ENCODE results near the gene LHFPL2.

LHFPL2 gene

DNA sequence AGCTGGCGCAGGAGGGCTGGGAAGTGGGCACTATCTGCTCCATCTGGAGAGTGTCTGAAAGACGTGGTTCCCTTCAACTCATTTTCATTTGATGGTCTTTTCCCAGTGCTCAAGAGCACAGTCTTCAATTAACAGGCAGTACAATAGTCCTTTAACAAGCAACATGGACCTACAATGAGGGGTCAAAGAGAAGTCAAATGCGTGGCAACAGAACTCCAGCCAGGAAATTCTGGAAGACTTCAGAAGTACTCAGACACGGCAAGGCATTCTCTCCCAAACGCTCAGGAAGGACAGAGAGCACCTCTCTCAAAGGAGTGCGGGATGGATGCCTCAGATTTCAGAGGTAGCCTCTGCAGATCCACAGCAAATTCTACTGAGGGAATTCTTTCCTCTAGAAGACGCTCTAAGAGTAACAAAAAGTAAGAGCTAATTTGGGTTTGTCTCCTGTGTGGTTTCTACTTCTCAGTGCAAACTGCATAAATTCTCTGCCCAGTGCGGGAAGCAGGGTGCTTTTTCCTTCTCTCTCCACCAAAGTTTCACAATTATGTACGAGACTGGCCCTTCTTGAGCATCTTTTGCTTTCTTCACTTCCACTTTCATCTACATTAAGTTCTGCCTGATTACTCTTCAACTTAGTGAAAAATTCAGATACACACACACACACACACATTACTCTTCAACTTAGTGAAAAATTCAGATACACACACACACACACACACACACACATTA lies 56.4 kb downstream of the LHFPL2 start:
- Histone ChIP-seq H3K9me3 (ENCODE audit: low read length) (no peaks in the 10 kb centered on the region), H3K36me3 (ENCODE audit: insufficient read depth, low read length) (no peaks in the 10 kb centered on the region), H2AFZ (ENCODE audit: low read depth, low read length) (no peak overlapping the region), H3K27me3 (ENCODE audit: insufficient read depth, low read length) (no peaks in the 10 kb centered on the region), H3K4me3 (ENCODE audit: low read length) (no peak overlapping the region), H3K4me1 (ENCODE audit: insufficient read depth, low read length) (peaks cover 11% of the 10 kb centered on the region)

DNA sequence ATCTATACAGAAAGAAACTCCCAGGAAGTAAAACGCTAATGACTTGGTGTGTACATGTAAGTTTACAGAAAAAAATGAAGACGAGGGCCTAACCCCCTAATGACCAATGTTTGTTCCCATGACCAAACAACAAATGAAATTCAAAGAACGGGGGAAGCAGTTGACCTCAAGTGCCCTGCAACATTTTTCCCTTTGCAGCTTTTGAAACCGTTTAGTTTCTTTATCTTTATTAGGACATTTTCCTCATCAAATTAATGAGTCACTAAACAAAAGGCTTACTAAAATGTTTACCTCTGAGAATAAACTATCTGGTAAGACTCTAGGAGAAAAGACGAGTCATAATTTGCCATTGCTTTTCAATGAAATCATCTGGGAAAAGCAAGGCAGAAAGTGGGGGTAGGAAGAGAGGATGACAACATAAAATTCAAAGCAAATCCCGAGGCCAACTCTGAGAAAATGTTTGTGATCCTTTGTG lies 57.4 kb downstream of the LHFPL2 start:
- Histone ChIP-seq H3K9me3 (ENCODE audit: low read length) (peaks cover 3% of the 10 kb centered on the region), H3K4me1 (ENCODE audit: insufficient read depth, low read length) (peaks cover 11% of the 10 kb centered on the region), H3K4me3 (ENCODE audit: low read length) (no peak overlapping the region), H3K27me3 (ENCODE audit: insufficient read depth, low read length) (no peaks in the 10 kb centered on the region), H3K36me3 (ENCODE audit: insufficient read depth, low read length) (no peaks in the 10 kb centered on the region), H2AFZ (ENCODE audit: low read depth, low read length) (no peak overlapping the region)

DNA sequence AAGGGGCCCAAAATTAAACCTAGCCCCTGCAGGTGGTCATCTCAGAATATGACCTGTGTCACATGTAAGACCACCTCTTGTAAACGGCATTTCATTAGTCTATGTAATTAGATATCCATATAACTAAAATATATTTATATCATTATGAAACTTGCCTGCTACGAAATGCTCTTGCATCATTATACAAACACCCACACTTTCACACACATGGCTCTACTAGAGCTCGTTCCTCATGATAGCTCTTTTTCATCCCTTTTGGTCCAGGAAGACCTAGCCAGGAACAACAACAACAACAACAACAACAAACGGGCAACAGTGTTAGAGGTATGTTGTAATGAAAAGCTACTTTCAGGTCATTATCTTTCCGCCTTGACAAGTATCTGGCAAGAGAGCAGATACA lies 58.6 kb downstream of the LHFPL2 start:
- Histone ChIP-seq H3K4me3 (ENCODE audit: low read length) (no peak overlapping the region), H3K27me3 (ENCODE audit: insufficient read depth, low read length) (no peaks in the 10 kb centered on the region), H2AFZ (ENCODE audit: low read depth, low read length) (no peak overlapping the region), H3K4me1 (ENCODE audit: insufficient read depth, low read length) (peaks cover 11% of the 10 kb centered on the region), H3K9me3 (ENCODE audit: low read length) (peaks cover 8% of the 10 kb centered on the region), H3K36me3 (ENCODE audit: insufficient read depth, low read length) (no peaks in the 10 kb centered on the region)

GRCh38 chr5:78588507-78588906 lies 60.1 kb downstream of the LHFPL2 start:
- H3K36me3 ChIP-seq (ENCODE audit: insufficient read depth, low read length), result no peaks in the 10 kb centered on the region
- peaks cover 8% of the 10 kb centered on the region for H3K9me3 ChIP-seq (ENCODE audit: low read length)
- H3K4me1 ChIP-seq (ENCODE audit: insufficient read depth, low read length), result peaks cover 11% of the 10 kb centered on the region
- no peaks in the 10 kb centered on the region for H3K27me3 ChIP-seq (ENCODE audit: insufficient read depth, low read length)
- H2AFZ ChIP-seq (ENCODE audit: low read depth, low read length), result no peak overlapping the region
- H3K4me3 ChIP-seq (ENCODE audit: low read length), result no peak overlapping the region

- Histone ChIP-seq H3K9me3 (ENCODE audit: low read length) (peaks cover 8% of the 10 kb centered on the region), H3K36me3 (ENCODE audit: insufficient read depth, low read length) (no peaks in the 10 kb centered on the region), H3K4me3 (ENCODE audit: low read length) (no peak overlapping the region), H3K27me3 (ENCODE audit: insufficient read depth, low read length) (no peaks in the 10 kb centered on the region), H2AFZ (ENCODE audit: low read depth, low read length) (no peak overlapping the region), H3K4me1 (ENCODE audit: insufficient read depth, low read length) (peaks cover 11% of the 10 kb centered on the region)
Measured at GRCh38 chr5:78587775-78588291, 60.7 kb downstream of the LHFPL2 start.

DNA sequence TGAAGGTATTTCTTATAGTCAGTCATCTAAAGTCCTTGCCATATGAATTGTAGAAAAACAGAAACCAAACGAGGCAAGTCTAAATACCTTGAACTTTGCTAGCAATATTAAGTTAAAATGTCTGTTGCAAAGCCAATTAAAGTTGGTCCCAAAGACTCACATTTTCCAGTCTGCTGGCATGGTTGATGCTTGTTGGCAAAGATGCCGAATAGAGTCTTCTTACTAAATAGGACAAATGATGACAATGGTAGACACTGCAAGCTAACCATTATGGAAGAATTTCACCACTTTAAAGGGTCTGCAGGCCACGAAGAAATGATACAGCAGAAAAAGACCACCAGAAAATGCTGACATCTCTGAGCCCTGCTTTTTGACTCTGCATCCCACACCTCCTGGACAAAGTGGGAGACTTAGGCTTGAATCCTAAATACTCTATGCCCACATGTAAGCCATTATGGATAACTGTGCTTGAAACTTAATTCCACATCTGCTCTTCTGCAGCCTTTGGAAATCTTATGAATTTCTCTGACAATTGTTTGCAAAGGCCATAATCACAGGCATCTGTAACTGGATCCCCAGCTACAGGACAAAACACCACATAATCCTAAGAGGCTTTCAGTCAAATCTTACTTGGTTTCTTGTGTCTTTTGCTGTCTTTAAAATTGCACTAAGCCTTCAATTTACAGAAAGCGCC lies 61.3 kb downstream of the LHFPL2 start:
- Histone ChIP-seq H3K27me3 (ENCODE audit: insufficient read depth, low read length) (no peaks in the 10 kb centered on the region), H3K9me3 (ENCODE audit: low read length) (peaks cover 8% of the 10 kb centered on the region), H3K4me1 (ENCODE audit: insufficient read depth, low read length) (peaks cover 11% of the 10 kb centered on the region), H3K4me3 (ENCODE audit: low read length) (no peak overlapping the region), H2AFZ (ENCODE audit: low read depth, low read length) (no peak overlapping the region), H3K36me3 (ENCODE audit: insufficient read depth, low read length) (no peaks in the 10 kb centered on the region)

- no peak overlapping the region for H2AFZ ChIP-seq (ENCODE audit: low read depth, low read length)
- H3K4me3 ChIP-seq (ENCODE audit: low read length), result no peak overlapping the region
- no peaks in the 10 kb centered on the region for H3K27me3 ChIP-seq (ENCODE audit: insufficient read depth, low read length)
- H3K4me1 ChIP-seq (ENCODE audit: insufficient read depth, low read length), result peaks cover 3% of the 10 kb centered on the region
- H3K9me3 ChIP-seq (ENCODE audit: low read length), result peaks cover 8% of the 10 kb centered on the region
- no peaks in the 10 kb centered on the region for H3K36me3 ChIP-seq (ENCODE audit: insufficient read depth, low read length)
Measured at GRCh38 chr5:78586251-78586650, 62.3 kb downstream of the LHFPL2 start.

GRCh38 chr5:78578015-78578414 lies 70.6 kb downstream of the LHFPL2 start:
- Histone ChIP-seq H3K36me3 (ENCODE audit: insufficient read depth, low read length) (no peaks in the 10 kb centered on the region), H3K4me1 (ENCODE audit: insufficient read depth, low read length) (no peaks in the 10 kb centered on the region), H2AFZ (ENCODE audit: low read depth, low read length) (no peak overlapping the region), H3K9me3 (ENCODE audit: low read length) (no peaks in the 10 kb centered on the region), H3K27me3 (ENCODE audit: insufficient read depth, low read length) (no peaks in the 10 kb centered on the region), H3K4me3 (ENCODE audit: low read length) (no peak overlapping the region)

DNA sequence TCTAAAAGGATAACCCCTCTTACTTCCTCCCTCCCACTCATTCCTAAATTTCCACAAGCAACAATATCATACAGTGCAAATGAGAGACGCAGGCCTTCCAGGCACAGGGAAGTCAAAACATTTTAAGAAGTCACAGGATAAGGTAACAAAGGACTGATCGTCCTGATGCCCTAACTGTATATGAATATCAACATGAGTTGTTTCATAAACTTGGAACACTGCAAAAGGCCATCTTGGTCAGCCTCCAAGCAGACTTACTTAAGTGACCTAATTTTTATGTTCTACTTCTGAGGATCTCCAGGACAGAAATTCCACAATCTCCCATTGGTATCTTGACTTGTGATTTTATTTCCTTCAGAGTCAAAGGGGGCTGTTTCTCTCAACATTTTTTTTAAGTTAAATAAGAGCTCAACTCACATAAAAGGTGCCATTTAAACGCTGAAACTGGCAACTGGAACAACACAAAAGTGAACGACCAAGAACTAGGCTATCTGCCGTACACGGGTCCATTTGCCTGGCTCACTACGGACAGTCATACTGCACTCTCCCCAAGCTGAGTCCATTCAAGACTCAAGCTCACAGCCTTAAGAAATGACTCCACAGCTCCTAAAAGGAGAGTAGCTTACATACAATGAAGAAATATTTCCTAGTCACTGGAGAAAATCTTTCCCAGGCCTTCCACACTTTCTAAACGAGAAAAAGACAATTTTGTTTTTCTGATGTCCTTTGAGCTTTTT lies 71.3 kb downstream of the LHFPL2 start:
- H3K27me3 ChIP-seq (ENCODE audit: insufficient read depth, low read length), result no peaks in the 10 kb centered on the region
- no peaks in the 10 kb centered on the region for H3K36me3 ChIP-seq (ENCODE audit: insufficient read depth, low read length)
- no peak overlapping the region for H2AFZ ChIP-seq (ENCODE audit: low read depth, low read length)
- no peaks in the 10 kb centered on the region for H3K4me1 ChIP-seq (ENCODE audit: insufficient read depth, low read length)
- no peak overlapping the region for H3K4me3 ChIP-seq (ENCODE audit: low read length)
- H3K9me3 ChIP-seq (ENCODE audit: low read length), result no peaks in the 10 kb centered on the region

DNA sequence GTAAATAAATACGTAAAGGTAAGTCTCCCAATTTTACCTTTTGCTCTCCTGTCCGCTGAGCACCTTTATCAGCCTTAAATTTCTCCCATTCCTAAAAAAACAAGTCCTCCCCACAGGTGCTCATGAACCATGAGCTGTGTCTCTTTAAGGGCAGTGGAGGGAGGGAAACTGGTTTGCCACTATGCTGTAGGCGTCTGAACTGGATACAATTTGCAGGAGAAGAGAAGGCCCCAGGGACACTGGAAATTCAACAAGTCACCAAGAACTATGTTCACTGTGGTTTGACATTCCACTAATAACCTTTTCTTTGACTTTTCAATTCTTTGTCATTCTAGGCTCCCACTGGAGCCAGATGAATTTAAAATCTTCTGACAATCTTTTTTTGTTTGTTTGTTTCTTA lies 72.2 kb downstream of the LHFPL2 start:
- no peaks in the 10 kb centered on the region for H3K27me3 ChIP-seq (ENCODE audit: insufficient read depth, low read length)
- no peaks in the 10 kb centered on the region for H3K9me3 ChIP-seq (ENCODE audit: low read length)
- H3K4me3 ChIP-seq (ENCODE audit: low read length), result no peak overlapping the region
- no peaks in the 10 kb centered on the region for H3K4me1 ChIP-seq (ENCODE audit: insufficient read depth, low read length)
- no peaks in the 10 kb centered on the region for H3K36me3 ChIP-seq (ENCODE audit: insufficient read depth, low read length)
- H2AFZ ChIP-seq (ENCODE audit: low read depth, low read length), result no peak overlapping the region

GRCh38 chr5:78574731-78575161 lies 73.8 kb downstream of the LHFPL2 start:
- Histone ChIP-seq H3K4me3 (ENCODE audit: low read length) (no peak overlapping the region), H3K4me1 (ENCODE audit: insufficient read depth, low read length) (no peaks in the 10 kb centered on the region), H3K27me3 (ENCODE audit: insufficient read depth, low read length) (no peaks in the 10 kb centered on the region)

GRCh38 chr5:78574131-78574673 lies 74.4 kb downstream of the LHFPL2 start:
- H3K4me1 ChIP-seq (ENCODE audit: insufficient read depth, low read length), result peaks cover 4% of the 10 kb centered on the region
- no peaks in the 10 kb centered on the region for H3K36me3 ChIP-seq (ENCODE audit: insufficient read depth, low read length)
- H2AFZ ChIP-seq (ENCODE audit: low read depth, low read length), result no peak overlapping the region
- H3K27me3 ChIP-seq (ENCODE audit: insufficient read depth, low read length), result no peaks in the 10 kb centered on the region
- no peaks in the 10 kb centered on the region for H3K9me3 ChIP-seq (ENCODE audit: low read length)
- H3K4me3 ChIP-seq (ENCODE audit: low read length), result no peak overlapping the region

More at GRCh38 chr5:78574731-78575161, 73.8 kb downstream of the LHFPL2 start:
- Histone ChIP-seq H3K9me3 (ENCODE audit: low read length) (no peaks in the 10 kb centered on the region), H2AFZ (ENCODE audit: low read depth, low read length) (no peak overlapping the region), H3K36me3 (ENCODE audit: insufficient read depth, low read length) (no peaks in the 10 kb centered on the region)

DNA sequence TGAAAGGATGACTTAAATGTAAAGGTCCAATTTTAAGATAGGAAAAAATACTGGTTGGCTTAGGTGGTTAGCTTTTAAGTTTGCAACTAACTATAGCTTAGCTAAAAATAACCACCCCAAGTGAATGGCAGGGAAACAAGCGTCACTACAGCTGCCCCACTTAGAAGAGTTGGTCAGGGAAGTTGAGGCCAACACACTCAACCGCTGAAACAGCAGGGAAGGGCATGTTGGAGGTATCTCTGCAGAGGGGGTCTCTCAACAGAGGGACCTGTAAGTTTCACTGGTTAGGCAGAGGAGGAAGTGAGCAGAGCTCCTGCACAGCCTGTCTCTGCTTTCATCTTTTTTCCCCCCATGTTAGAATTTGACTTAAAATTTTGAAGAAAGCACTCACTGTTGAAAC lies 75.3 kb downstream of the LHFPL2 start:
- H3K4me1 ChIP-seq (ENCODE audit: insufficient read depth, low read length), result peaks cover 13% of the 10 kb centered on the region
- no peak overlapping the region for H2AFZ ChIP-seq (ENCODE audit: low read depth, low read length)
- H3K27me3 ChIP-seq (ENCODE audit: insufficient read depth, low read length), result no peaks in the 10 kb centered on the region
- H3K36me3 ChIP-seq (ENCODE audit: insufficient read depth, low read length), result no peaks in the 10 kb centered on the region
- H3K9me3 ChIP-seq (ENCODE audit: low read length), result no peaks in the 10 kb centered on the region
- H3K4me3 ChIP-seq (ENCODE audit: low read length), result no peak overlapping the region

Data from neuron (in vitro differentiated cells).